SH-SY5Y (cell line): ENCODE results near the gene MTCL1.

Experiments used
- GATA2 ChIP-seq: IDR thresholded peaks from 2 replicates; pipeline ENCODE4 v1.6.1; 2011; ENCODE audit warnings: mild to moderate bottlenecking, low read depth, low read length
- GATA3 ChIP-seq: IDR thresholded peaks from 2 replicates; pipeline ENCODE4 v1.6.1; 2011; ENCODE audit warnings: low read depth, mild to moderate bottlenecking, low read length, moderate library complexity

The MTCL1 gene

DNA sequence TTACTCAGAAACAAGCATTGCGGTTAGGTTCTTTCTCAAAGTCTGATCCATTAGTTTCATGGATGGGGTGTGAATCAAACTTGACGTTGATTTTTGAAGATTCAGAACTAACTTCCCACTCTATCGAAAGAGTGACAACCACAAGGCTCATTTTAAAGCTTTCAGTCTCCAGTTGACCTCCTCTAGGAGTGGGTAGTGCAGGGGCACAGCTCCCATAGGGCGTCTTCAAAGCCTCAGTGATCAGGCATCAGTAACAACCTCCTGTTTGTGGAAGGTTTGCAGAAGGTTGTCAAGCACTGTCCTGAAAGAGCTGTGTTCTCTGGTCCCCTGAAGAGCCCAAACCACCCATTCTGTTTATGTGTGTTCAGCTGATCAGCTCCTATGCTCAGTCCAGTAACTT is 10.2 kb downstream of the MTCL1 start:
- TF ChIP-seq GATA3: no peak
- TF ChIP-seq GATA2: no peak

GRCh38 chr18:8717011-8717770 is 11.8 kb downstream of the MTCL1 start:
- TF ChIP-seq GATA3 (no peak), GATA2 (no peak)

DNA sequence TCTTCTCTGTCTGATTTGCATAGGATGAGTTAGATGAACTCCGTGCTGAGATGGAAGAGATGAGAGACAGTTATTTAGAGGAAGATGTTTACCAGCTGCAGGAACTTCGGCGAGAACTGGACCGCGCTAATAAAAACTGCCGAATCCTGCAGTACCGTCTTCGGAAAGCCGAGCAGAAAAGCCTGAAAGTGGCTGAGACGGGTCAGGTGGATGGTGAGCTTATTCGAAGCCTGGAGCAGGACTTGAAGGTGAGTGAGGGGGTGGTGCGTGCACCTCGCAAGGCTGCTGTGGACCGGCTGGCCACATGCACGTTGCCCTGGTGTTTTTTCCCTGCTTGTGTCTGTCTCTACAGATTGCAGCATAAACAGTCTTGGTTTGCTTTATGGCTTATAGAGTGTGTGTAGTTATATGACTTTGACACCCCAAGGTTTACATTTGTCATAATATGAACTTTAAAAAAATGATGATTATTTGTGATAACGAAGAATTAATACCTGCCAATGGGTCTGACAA is 13.1 kb downstream of the MTCL1 start:
- TF ChIP-seq GATA3 (no peak), GATA2 (no peak)

DNA sequence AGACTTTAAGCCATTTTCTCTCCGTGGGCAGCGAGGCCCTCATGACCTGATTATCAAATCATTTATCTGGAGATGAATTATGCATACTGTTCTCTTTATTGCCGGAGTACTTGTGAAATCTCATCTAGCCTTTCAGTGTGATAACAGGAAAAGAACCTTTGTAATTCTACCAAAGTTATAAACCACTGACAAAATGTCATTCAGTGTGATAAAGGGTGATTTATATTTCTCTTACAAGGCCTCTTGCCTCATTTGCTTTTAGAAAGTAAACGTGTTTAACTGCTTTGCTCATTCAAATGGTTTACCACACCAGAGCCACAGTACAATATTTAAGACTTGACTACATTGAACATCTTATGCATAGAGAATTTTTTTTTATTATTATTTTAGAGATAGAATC is 13.8 kb downstream of the MTCL1 start:
- no peak for TF ChIP-seq GATA2
- TF ChIP-seq GATA3: no peak

GRCh38 chr18:8720141-8720540 is 14.8 kb downstream of the MTCL1 start:
- TF ChIP-seq GATA2 (no peak), GATA3 (no peak)

DNA sequence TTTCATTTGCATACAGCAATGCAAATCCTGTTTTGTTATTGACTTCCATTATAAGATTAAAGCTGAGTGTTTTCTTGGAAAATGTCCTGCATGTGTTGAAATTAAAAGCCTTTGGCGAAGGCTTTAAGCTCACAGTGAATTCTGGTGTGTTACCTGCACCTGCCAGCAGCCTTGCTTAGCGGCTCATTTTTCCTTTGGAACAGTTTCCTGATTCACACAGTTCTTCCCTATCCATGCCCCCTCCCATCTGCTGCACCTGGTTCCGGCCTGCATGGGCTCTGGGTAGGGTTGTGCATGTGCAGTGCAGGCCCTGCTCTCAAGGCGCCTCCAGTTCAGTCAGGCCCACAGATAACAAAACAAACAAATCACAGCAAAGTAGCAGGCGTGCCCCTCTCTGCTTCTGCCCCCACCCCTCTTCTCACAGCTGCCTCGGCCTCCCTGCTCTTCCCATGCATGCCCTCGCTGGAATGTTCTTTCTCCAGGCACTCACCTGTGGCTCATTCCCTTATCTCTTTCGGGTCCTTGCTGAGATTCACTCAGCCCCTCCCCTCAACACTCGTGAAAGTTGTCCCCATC is 15.8 kb downstream of the MTCL1 start:
- no peak for TF ChIP-seq GATA2
- TF ChIP-seq GATA3: no peak

GRCh38 chr18:8721716-8722115 is 16.4 kb downstream of the MTCL1 start:
- TF ChIP-seq GATA3 (no peak), GATA2 (no peak)

DNA sequence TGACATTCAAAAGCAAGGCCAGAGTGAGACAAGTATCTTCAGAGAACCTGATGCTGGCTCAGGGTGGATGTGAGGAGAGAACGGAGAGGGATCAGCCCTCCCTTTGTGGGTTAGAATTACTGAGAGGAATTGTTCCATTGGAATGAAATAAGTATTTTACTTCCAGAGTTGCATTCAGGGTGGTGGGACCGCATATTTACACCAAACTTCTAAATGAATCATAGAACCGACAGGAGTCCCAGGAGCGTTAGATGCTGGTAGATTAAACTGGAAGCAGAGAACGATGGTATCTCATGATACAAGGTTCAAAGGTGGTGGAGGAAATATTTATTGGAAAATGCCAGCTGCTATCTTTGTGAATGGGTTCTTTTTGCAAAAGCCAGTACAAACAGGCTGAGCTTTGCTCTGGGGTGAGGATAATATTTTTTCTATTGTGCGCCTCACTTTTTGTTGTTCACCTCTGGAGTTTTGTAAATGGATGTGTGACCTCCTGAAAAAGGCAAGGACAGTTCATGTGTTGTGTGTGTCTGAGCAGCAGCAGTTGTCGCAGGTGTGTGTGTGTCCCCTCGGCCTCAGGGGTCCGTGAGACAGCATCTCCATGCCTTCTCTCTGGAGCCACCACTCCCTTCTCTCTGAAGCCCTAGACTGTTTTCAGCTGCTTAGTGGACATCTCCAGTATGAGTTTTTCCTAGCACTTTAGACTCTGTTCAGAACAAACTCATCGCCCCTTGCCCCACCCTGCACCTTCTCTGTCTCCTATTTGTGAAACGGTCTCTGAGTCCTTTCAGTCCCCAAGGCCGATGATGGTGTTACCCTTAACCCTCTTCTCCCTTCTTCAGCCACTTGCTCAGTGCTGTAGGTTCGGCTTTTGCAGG is 17.8 kb downstream of the MTCL1 start:
- TF ChIP-seq GATA3 (no peak), GATA2 (no peak)

GRCh38 chr18:8724452-8724851 is 19.1 kb downstream of the MTCL1 start:
- TF ChIP-seq GATA2: no peak

GRCh38 chr18:8726281-8726680 is 20.9 kb downstream of the MTCL1 start:
- no peak for TF ChIP-seq GATA3
- no peak for TF ChIP-seq GATA2

DNA sequence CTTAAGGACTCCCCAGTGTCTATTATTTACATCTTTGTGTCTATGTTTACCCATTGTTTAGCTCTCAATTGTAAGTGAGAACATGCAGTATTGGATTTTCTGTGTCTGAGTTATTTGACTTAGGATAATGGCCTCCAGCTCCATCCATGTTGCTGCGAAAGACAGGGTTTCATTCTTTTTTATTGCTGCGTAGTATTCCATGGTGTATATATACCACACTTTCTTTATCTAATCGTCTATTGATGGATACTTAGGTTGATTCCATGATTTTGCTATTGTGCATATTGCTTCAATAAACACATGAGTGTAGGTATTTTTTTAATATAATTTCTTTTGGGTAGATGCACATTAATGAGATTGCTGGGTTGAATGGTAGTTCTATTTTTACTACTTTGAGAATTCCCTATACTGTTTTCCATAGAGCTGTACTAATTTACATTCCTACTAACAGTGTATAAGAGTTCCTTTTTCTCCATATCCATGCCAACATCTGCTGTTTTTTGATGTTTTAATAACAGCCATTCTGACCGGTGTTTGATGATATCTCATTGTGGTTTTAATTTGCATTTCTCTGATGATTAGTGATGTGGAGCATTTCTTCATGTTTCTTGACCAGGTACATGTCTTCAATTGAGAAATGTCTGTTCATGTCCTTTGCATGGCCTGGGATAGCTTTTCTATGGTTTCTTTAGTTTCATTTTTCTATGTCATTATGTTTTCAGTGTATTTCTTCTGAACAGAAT is 21.8 kb downstream of the MTCL1 start:
- TF ChIP-seq GATA2: no peak
- TF ChIP-seq GATA3: no peak

DNA sequence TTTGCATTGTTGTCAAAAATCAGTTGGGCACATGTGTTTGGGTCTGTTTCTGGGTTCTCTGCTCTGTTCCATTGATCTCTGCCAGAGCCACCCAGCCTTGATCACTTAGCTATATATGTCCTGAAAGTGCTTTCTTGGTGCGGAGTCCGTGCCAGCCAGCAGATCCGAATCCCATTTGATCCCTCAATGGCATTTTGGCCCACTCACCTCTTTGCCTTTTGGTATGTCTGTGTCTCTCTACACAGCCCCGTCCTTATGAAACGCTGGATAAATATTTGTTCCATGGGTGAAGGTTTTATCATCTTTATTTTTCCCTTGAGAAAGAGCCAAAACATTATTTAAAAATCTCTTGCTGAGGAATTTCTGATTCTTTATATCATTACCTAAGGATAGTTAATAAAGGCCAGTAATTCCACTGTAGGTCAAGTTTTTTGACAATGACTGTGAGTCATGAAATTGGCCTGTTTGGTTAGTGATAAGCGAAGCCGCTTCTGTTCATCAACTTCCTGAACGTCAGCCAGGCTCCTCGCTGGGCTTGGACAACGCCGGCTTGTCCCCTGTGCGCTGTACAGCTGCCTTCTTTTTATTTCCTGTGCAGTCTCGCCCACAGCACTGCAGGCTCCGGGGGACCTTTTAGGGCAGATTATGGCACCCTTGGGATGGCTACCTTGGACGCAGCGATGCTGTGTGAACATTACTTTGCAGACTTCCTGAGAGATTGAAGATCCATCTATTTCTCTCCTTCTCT is 24.9 kb downstream of the MTCL1 start:
- TF ChIP-seq GATA3 (no peak), GATA2 (no peak)
